HG03060 (cell line): ENCODE data around the gene PLEK.
A peak's percentile ranks its signal among the peaks of the same experiment; 100 is the strongest.
"Not testable (repeated sequence)": the region's sequence is repeated elsewhere in the genome, so short reads cannot be mapped to it uniquely, and the experiment has no call there.

Experiments used
- ATAC-seq: cut with Tn5 transposase; IDR thresholded peaks from one replicate; pipeline ENCODE4 v1.9.1; 2021; ENCODE audit warnings: low read depth, moderate number of reproducible peaks; ENCODE audit not compliant: unreplicated experiment

PLEK gene

GRCh38 chr2:68352651-68353391, 12.3 kb upstream of the PLEK start:
- no peak for ATAC-seq

GRCh38 chr2:68356599-68357239, 8.4 kb upstream of the PLEK start:
- ATAC-seq = no peak

- peak; percentile 56 for ATAC-seq
These were observed 7.3 kb upstream of the PLEK start for GRCh38 chr2:68357605-68358337.

GRCh38 chr2:68359889-68360288, 5.2 kb upstream of the PLEK start:
- ATAC-seq = no peak

- no peak for ATAC-seq
These were observed 3.0 kb upstream of the PLEK start for GRCh38 chr2:68362069-68362468.

GRCh38 chr2:68362749-68363148, 2.3 kb upstream of the PLEK start:
- no peak for ATAC-seq

- no peak for ATAC-seq
These were observed 1.4 kb upstream of the PLEK start for GRCh38 chr2:68363721-68364120.

- peak; percentile 36 for ATAC-seq
These were observed 1.0 kb downstream of the PLEK start for GRCh38 chr2:68366083-68366560.

- no peak for ATAC-seq
These were observed 3.0 kb downstream of the PLEK start for GRCh38 chr2:68367953-68368653.

- no peak for ATAC-seq
These were observed 3.7 kb downstream of the PLEK start for GRCh38 chr2:68368654-68369336.

- no peak for ATAC-seq
These were observed 4.3 kb downstream of the PLEK start for GRCh38 chr2:68369337-68369734.

- no peak for ATAC-seq
These were observed 6.1 kb downstream of the PLEK start for GRCh38 chr2:68371138-68371537.

- ATAC-seq = no peak
These were observed 6.5 kb downstream of the PLEK start for GRCh38 chr2:68371581-68371980.

GRCh38 chr2:68372485-68372884, 7.4 kb downstream of the PLEK start:
- ATAC-seq = no peak

- ATAC-seq = no peak
These were observed 9.1 kb downstream of the PLEK start for GRCh38 chr2:68374184-68374583.

GRCh38 chr2:68375582-68375981, 10.5 kb downstream of the PLEK start:
- no peak for ATAC-seq

- no peak for ATAC-seq
These were observed 12.2 kb downstream of the PLEK start for GRCh38 chr2:68377137-68377780.

GRCh38 chr2:68378779-68379178, 13.7 kb downstream of the PLEK start:
- not testable (repeated sequence) for ATAC-seq

- no peak for ATAC-seq
These were observed 14.2 kb downstream of the PLEK start for GRCh38 chr2:68379184-68379708.

GRCh38 chr2:68383778-68384177, 18.7 kb downstream of the PLEK start:
- ATAC-seq = no peak
